CD14-positive monocyte (primary cell): ENCODE data around the gene ITSN1. TPM values are rescaled to one million over a fixed set of nuclear protein-coding genes. Genes with fewer than 3 reads are reported as not detected.

Experiments
- DNase-seq, 3 donors: peaks; one replicate each; pipeline ENCODE4 v3.0.0-alpha.2; 2011 to 2022
- H2AFZ ChIP-seq: 2 replicates; pipeline ENCODE4 v1.6.0; 2012; ENCODE audit warnings: mild to moderate bottlenecking, low read depth, low read length, inconsistent platforms; ENCODE audit not compliant: insufficient read depth, poor library complexity, severe bottlenecking
- H3K27ac ChIP-seq, 2 donors: 1 replicate in 1 of 2; 2 replicates in 1 of 2; pipeline ENCODE4 v1.5.1; 2012 to 2013; ENCODE audit warnings: low read length in 2 of 2, control low read depth in 1 of 2, inconsistent platforms in 1 of 2, low read depth in 1 of 2, mild to moderate bottlenecking in 1 of 2
- H3K27me3 ChIP-seq, 2 donors: one replicate each; pipeline versions ENCODE4 v1.6.0 to v1.6.1; 2011 to 2013; ENCODE audit warnings: low read length in 2 of 2; ENCODE audit not compliant: control insufficient read depth in 2 of 2, insufficient read depth in 2 of 2
- H3K36me3 ChIP-seq, 2 donors: replicated peaks in 1 of 2; 1 replicate in 1 of 2; 2 replicates in 1 of 2; pipeline versions ENCODE4 v1.5.1 to v1.6.1; 2012 to 2013; ENCODE audit warnings: low read length in 2 of 2, control low read depth in 1 of 2, inconsistent platforms in 1 of 2, mild to moderate bottlenecking in 1 of 2; ENCODE audit not compliant: insufficient read depth in 2 of 2, control insufficient read depth in 1 of 2
- H3K4me1 ChIP-seq, 2 donors: 1 replicate in 1 of 2; 2 replicates in 1 of 2; pipeline versions ENCODE4 v1.5.1 to v1.6.1; 2012 to 2013; ENCODE audit warnings: low read length in 2 of 2, control low read depth in 1 of 2, inconsistent platforms in 1 of 2, mild to moderate bottlenecking in 1 of 2, moderate library complexity in 1 of 2; ENCODE audit not compliant: insufficient read depth in 2 of 2, control insufficient read depth in 1 of 2
- H3K4me2 ChIP-seq: replicated peaks from 2 replicates; pipeline ENCODE3; 2012; ENCODE audit warnings: low read length, moderate library complexity, mild to moderate bottlenecking; ENCODE audit not compliant: poor library complexity, severe bottlenecking; ENCODE audit errors: extremely low read depth
- H3K4me3 ChIP-seq, 3 experiments: fragments of 200-600 bp in 1 of 3; sonication (generic) in 1 of 3; replicated peaks in 1 of 3; 1 replicate in 2 of 3; 2 replicates in 1 of 3; pipeline ENCODE4 v1.5.1; 2011 to 2013; ENCODE audit warnings: low read length in 3 of 3, mild to moderate bottlenecking in 3 of 3, control low read depth in 2 of 3, low read depth in 2 of 3, inconsistent platforms in 1 of 3, moderate library complexity in 1 of 3
- H3K79me2 ChIP-seq: 2 replicates; pipeline ENCODE4 v1.6.0; 2012; ENCODE audit warnings: mild to moderate bottlenecking, control low read depth, inconsistent platforms, low read length, moderate library complexity; ENCODE audit not compliant: insufficient read depth
- H3K9ac ChIP-seq: 2 replicates; pipeline ENCODE4 v1.6.0; 2017; ENCODE audit warnings: low read length, mild to moderate bottlenecking; ENCODE audit not compliant: insufficient read depth, poor library complexity, severe bottlenecking
- H3K9me3 ChIP-seq, 2 donors: replicated peaks in 1 of 2; 1 replicate in 1 of 2; 2 replicates in 1 of 2; pipeline versions ENCODE4 v1.5.1 to v1.6.1; 2012 to 2013; ENCODE audit warnings: low read length in 2 of 2, control low read depth in 1 of 2; ENCODE audit not compliant: control insufficient read depth in 1 of 2, insufficient read depth in 1 of 2
- H4K20me1 ChIP-seq: 2 replicates; pipeline ENCODE4 v1.6.0; 2012; ENCODE audit warnings: mild to moderate bottlenecking, low read length, control low read depth, moderate library complexity; ENCODE audit not compliant: insufficient read depth
- H3K27ac Mint-ChIP-seq, 7 donors: one replicate each; pipeline ENCODE4 v1.8.0; 2020; ENCODE audit warnings: mild to moderate bottlenecking in 7 of 7, mixed read lengths in 7 of 7, moderate library complexity in 6 of 7, inconsistent platforms in 2 of 7
- H3K27me3 Mint-ChIP-seq, 3 donors: one replicate each; pipeline ENCODE4 v1.8.0; 2021 to 2022; ENCODE audit warnings: low read depth in 3 of 3, mild to moderate bottlenecking in 3 of 3, mixed read lengths in 3 of 3, moderate library complexity in 3 of 3, inconsistent platforms in 1 of 3
- H3K36me3 Mint-ChIP-seq, 2 donors: one replicate each; pipeline ENCODE4 v1.8.0; 2020; ENCODE audit warnings: mixed read lengths in 2 of 2, inconsistent platforms in 1 of 2, mild to moderate bottlenecking in 1 of 2
- H3K4me1 Mint-ChIP-seq: one replicate; pipeline ENCODE4 v1.8.0; 2020; ENCODE audit warnings: mild to moderate bottlenecking, mixed read lengths
- H3K4me3 Mint-ChIP-seq, 2 donors: one replicate each; pipeline ENCODE4 v1.8.0; 2020; ENCODE audit warnings: mild to moderate bottlenecking in 2 of 2, mixed read lengths in 2 of 2, moderate library complexity in 1 of 2
- H3K9me3 Mint-ChIP-seq, 7 donors: one replicate each; pipeline ENCODE4 v1.8.0; 2020 to 2022; ENCODE audit warnings: mixed read lengths in 7 of 7, mild to moderate bottlenecking in 6 of 7, moderate library complexity in 6 of 7, inconsistent platforms in 2 of 7
- WGBS: methylation state at CpG from one replicate; pipeline ENCODE4 v1.1.5; 2013; ENCODE audit warnings: missing lambda C conversion rate; ENCODE audit not compliant: insufficient coverage; 5-methylcytosine and 5-hydroxymethylcytosine counted together
- intact Hi-C, 2 donors: fragments of 100-400 bp; cut with micrococcal nuclease; formaldehyde crosslinking; loops; one replicate each; pipeline versions ENCODE4 v1.15.0 to v1.15.1; 2023
- polyA plus RNA-seq, 3 donors: library from polyadenylated mRNA; depleted of rRNA in 1 of 3; unstranded in 2 of 3; stranded (reverse) in 1 of 3; fragments of 300-500 nt in 2 of 3; fragments of >200 nt in 1 of 3; fragmentation: Illumina TruSeq in 2 of 3; gene quantifications; 1 replicate in 2 of 3; 2 replicates in 1 of 3; pipeline ENCODE4 v1.2.3, GENCODE V29; 2012 to 2021
- TF ChIP-seq, protein P1 (sequence below): fragments of 200-600 bp; IDR thresholded peaks from one replicate; pipeline ENCODE4 v1.8.0; 2022; ENCODE audit warnings: antibody characterized with exemption, mild to moderate bottlenecking

Gene ITSN1
- polyA plus RNA-seq, 3 donors, result 4.7 to 10.3 (median 5.1) TPM

DNA sequence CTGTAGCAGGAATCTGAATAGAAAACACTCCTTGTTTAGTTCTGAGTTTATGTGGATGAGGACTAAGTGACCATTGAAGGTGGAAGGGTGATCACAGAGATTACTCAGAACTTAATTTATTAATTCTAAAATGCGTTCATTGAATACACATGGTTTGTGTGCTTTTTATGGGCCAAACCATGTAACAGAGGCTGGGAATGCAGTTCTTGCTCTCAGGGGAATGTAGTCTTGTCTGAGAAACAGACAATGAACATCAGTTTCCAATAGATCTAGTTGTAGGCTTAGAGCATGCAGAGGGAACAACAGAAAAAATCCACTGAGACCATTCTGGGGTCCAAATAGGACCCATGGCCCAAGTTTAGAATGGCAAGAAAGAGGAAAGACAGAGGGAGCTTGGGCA, 46.1 kb downstream of the ITSN1 start:
- no peak overlapping the region for H3K4me2 ChIP-seq
- no peaks in the 10 kb centered on the region for H3K27me3 ChIP-seq
- Mint-ChIP-seq H3K27ac (no peak overlapping the region), H3K36me3 (no peaks in the 10 kb centered on the region), H3K4me3 (no peak overlapping the region), H3K4me1 (peaks cover 22% of the 10 kb centered on the region), H3K27me3 (peaks cover 0 to 2% (median 0%) of the 10 kb centered on the region in 3 donors), H3K9me3 (no peaks in the 10 kb centered on the region)
- H3K4me1 ChIP-seq, result peaks cover 0 to 5% of the 10 kb centered on the region in 2 donors
- no peak overlapping the region for H3K9ac ChIP-seq
- peaks cover 5% of the 10 kb centered on the region for H4K20me1 ChIP-seq
- H3K27ac ChIP-seq, result no peak overlapping the region
- TF ChIP-seq, protein P1, sequence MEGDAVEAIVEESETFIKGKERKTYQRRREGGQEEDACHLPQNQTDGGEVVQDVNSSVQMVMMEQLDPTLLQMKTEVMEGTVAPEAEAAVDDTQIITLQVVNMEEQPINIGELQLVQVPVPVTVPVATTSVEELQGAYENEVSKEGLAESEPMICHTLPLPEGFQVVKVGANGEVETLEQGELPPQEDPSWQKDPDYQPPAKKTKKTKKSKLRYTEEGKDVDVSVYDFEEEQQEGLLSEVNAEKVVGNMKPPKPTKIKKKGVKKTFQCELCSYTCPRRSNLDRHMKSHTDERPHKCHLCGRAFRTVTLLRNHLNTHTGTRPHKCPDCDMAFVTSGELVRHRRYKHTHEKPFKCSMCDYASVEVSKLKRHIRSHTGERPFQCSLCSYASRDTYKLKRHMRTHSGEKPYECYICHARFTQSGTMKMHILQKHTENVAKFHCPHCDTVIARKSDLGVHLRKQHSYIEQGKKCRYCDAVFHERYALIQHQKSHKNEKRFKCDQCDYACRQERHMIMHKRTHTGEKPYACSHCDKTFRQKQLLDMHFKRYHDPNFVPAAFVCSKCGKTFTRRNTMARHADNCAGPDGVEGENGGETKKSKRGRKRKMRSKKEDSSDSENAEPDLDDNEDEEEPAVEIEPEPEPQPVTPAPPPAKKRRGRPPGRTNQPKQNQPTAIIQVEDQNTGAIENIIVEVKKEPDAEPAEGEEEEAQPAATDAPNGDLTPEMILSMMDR, result no peak
- H3K4me3 ChIP-seq, result no peak overlapping the region
- no peaks in the 10 kb centered on the region for H3K79me2 ChIP-seq
- no peak overlapping the region for H2AFZ ChIP-seq
- intact Hi-C loops, result no loop called here
- DNase-seq, result no peak
- no peaks in the 10 kb centered on the region for H3K9me3 ChIP-seq
- H3K36me3 ChIP-seq, result no peaks in the 10 kb centered on the region
- no CpG with 5 or more reads among the region's 1 CpG for WGBS

- Histone ChIP-seq H3K4me2 (no peak overlapping the region), H2AFZ (no peak overlapping the region), H3K9ac (no peak overlapping the region), H4K20me1 (peaks cover 5% of the 10 kb centered on the region), H3K27me3 (no peaks in the 10 kb centered on the region), H3K79me2 (no peaks in the 10 kb centered on the region), H3K9me3 (no peaks in the 10 kb centered on the region), H3K4me1 (peaks cover 0 to 5% of the 10 kb centered on the region in 2 donors), H3K36me3 (no peaks in the 10 kb centered on the region), H3K27ac (no peak overlapping the region), H3K4me3 (no peak overlapping the region)
- TF ChIP-seq, protein P1, result no peak
- intact Hi-C loops, result no loop called here
- Mint-ChIP-seq H3K4me3 (no peak overlapping the region), H3K27me3 (peaks cover 0 to 2% (median 2%) of the 10 kb centered on the region in 3 donors), H3K4me1 (peaks cover 11% of the 10 kb centered on the region), H3K9me3 (no peaks in the 10 kb centered on the region), H3K27ac (peak overlapping the region in 1 of 7 donors; percentile 26), H3K36me3 (no peaks in the 10 kb centered on the region)
- WGBS, result 67% methylated on average over 1 of the region's 5 CpGs
- DNase-seq, result no peak
Measured at GRCh38 chr21:33690874-33691273, 48.6 kb downstream of the ITSN1 start.
